ENCODE data around the gene DHX34. TPM values are rescaled to one million over a fixed set of nuclear protein-coding genes. Genes with fewer than 3 reads are reported as not detected.
A peak's percentile ranks its signal among the peaks of the same experiment; 100 is the strongest.
"Not testable (repeated sequence)": the region's sequence is repeated elsewhere in the genome, so short reads cannot be mapped to it uniquely, and the experiment has no call there.

The DHX34 gene
- polyA plus RNA-seq, 3 donors = 9.9 to 10.9 (median 10.5) TPM

- DNase-seq (ENCODE audit: low read depth in 3 of 3, low spot score in 2 of 3) = not testable (repeated sequence)
Observed at GRCh38 chr19:47383890-47384289, 34.8 kb downstream of the DHX34 start.

GRCh38 chr19:47384533-47384932, 35.4 kb downstream of the DHX34 start:
- not testable (repeated sequence) for DNase-seq (ENCODE audit: low read depth in 3 of 3, low spot score in 2 of 3)

GRCh38 chr19:47386582-47386981, 37.5 kb downstream of the DHX34 start:
- DNase-seq (ENCODE audit: low read depth in 3 of 3, low spot score in 2 of 3) = not testable (repeated sequence)

- DNase-seq (ENCODE audit: low read depth in 3 of 3, low spot score in 2 of 3) = not testable (repeated sequence)
Observed at GRCh38 chr19:47387623-47388022, 38.5 kb downstream of the DHX34 start.

GRCh38 chr19:47388721-47389120, 39.6 kb downstream of the DHX34 start:
- not testable (repeated sequence) for DNase-seq (ENCODE audit: low read depth in 3 of 3, low spot score in 2 of 3)

- DNase-seq (ENCODE audit: low read depth in 3 of 3, low spot score in 2 of 3) = no peak
Observed at GRCh38 chr19:47389150-47389556, 40.0 kb downstream of the DHX34 start.

GRCh38 chr19:47390533-47391488, 41.7 kb downstream of the DHX34 start:
- DNase-seq (ENCODE audit: low read depth in 3 of 3, low spot score in 2 of 3) = no peak

GRCh38 chr19:47391510-47392223, 42.6 kb downstream of the DHX34 start:
- peak; percentile 7 to 33 (median 21) for DNase-seq (ENCODE audit: low read depth in 3 of 3, low spot score in 2 of 3)

GRCh38 chr19:47398707-47399597, 49.8 kb downstream of the DHX34 start:
- DNase-seq (ENCODE audit: low read depth in 3 of 3, low spot score in 2 of 3) = no peak

- DNase-seq (ENCODE audit: low read depth in 3 of 3, low spot score in 2 of 3) = no peak
Observed at GRCh38 chr19:47402504-47402903, 53.4 kb downstream of the DHX34 start.

- DNase-seq (ENCODE audit: low read depth in 3 of 3, low spot score in 2 of 3) = no peak
Observed at GRCh38 chr19:47404334-47405196, 55.5 kb downstream of the DHX34 start.

GRCh38 chr19:47405197-47405550, 56.1 kb downstream of the DHX34 start:
- DNase-seq (ENCODE audit: low read depth in 3 of 3, low spot score in 2 of 3) = no peak

- DNase-seq (ENCODE audit: low read depth in 3 of 3, low spot score in 2 of 3) = no peak
Observed at GRCh38 chr19:47405854-47406417, 56.8 kb downstream of the DHX34 start.

- no peak for DNase-seq (ENCODE audit: low read depth in 3 of 3, low spot score in 2 of 3)
Observed at GRCh38 chr19:47406711-47407416, 57.7 kb downstream of the DHX34 start.

- DNase-seq (ENCODE audit: low read depth in 3 of 3, low spot score in 2 of 3) = no peak
Observed at GRCh38 chr19:47407417-47407774, 58.3 kb downstream of the DHX34 start.

- no peak for DNase-seq (ENCODE audit: low read depth in 3 of 3, low spot score in 2 of 3)
Observed at GRCh38 chr19:47408156-47408938, 59.2 kb downstream of the DHX34 start.

GRCh38 chr19:47411101-47411500, 62.0 kb downstream of the DHX34 start:
- no peak for DNase-seq (ENCODE audit: low read depth in 3 of 3, low spot score in 2 of 3)

GRCh38 chr19:47411696-47412095, 62.6 kb downstream of the DHX34 start:
- not testable (repeated sequence) for DNase-seq (ENCODE audit: low read depth in 3 of 3, low spot score in 2 of 3)
